ENCODE results near the gene IQGAP2. TPM values are rescaled to one million over a fixed set of nuclear protein-coding genes. Genes with fewer than 3 reads are reported as not detected.

The IQGAP2 gene
- total RNA-seq, 4 donors from 2014 or later: 46.8 to 121 (median 97.0) TPM

DNA sequence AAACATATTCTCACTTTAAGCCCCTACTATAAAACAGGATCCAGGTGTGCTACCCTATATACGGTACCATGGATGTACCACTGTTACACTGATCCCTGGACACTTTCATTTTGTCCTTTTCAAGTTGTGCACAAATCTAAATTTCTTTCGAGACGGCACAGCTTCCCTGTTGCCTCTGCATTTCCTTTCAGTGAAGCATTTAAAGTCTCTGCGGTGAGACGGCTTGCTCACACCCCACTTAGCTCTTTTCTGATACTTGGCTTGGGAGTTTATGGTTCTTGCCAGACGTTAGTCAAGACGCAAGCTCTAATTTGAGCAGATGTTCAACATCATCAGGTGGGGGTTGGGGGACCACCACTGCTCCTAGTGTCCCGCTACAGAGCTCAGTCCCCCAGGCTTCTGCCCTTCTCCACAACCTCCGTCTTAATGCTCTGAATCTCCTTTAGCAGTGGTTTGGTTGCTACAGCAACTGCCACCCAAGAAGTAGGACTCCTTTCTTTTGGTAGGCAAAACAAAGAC, 204.3 kb downstream of the IQGAP2 start:
- H3K4me1 ChIP-seq: peaks cover 0 to 15% (median 0%) of the 10 kb centered on the region in 4 donors
- DNase-seq: no peak
- 53 to 58% methylated on average over 3 to 9 of the region's 9 CpGs for WGBS, 2 donors (ENCODE audit: low coverage in 1 of 2)
- intact Hi-C loops (cut with DNase I; ENCODE audit: low total_unique reads) (loop anchor here (10.0 kb wide), 1 partner anchor 167 kb away; no protein-coding TSS in a partner anchor), in situ Hi-C loops (cut with MboI; ENCODE audit: low pct_ligation_motif_present in 1 of 4, low pct_unique_long_range_greater_than_20kb in 1 of 4, low sequenced_read_pairs in 3 of 4) (loop anchor here in 3 of 4 donors (10.0 to 25.0 kb wide), 2 partner anchors 167 to 405 kb away; no protein-coding TSS in a partner anchor)
- no peak for TF ChIP-seq EP300 (IDR thresholded peaks at IDR 0.05; ENCODE audit: low read depth)
- peak overlapping the region in 1 of 4 donors; percentile 48 for H3K27ac ChIP-seq
- H3K9me3 ChIP-seq: no peaks in the 10 kb centered on the region
- no peaks in the 10 kb centered on the region for H3K27me3 ChIP-seq
- peaks cover 0 to 3% (median 0%) of the 10 kb centered on the region in 4 donors for H3K36me3 ChIP-seq
- H3K4me3 ChIP-seq: no peak overlapping the region

DNA sequence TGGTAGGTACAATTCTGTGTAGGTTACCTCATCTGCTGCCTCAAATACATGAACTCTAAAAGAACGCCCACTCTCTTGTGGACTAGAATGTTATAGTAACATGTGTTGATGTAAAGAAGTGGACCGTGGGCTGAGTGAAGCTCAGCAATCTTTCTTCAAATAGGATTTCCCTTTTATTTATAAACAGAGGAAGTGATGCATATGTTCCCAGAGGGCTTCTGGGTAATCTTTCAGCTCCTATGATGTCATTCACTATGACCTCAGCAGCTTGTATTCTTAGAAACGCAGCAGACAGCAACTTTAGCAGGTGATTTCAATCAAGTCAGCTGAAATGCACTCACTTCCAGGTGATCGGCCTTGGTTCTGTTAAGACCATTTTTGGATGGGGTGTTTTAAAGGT, 205.7 kb downstream of the IQGAP2 start:
- DNase-seq: no peak
- TF ChIP-seq POLR2A (IDR thresholded peaks at IDR 0.05) (no peak), EP300 (IDR thresholded peaks at IDR 0.05; ENCODE audit: low read depth) (no peak), CTCF (IDR thresholded peaks at IDR 0.05) (no peak), POLR2AphosphoS5 (IDR thresholded peaks at IDR 0.05) (no peak)
- in situ Hi-C loops (cut with MboI; ENCODE audit: low pct_ligation_motif_present in 1 of 4, low pct_unique_long_range_greater_than_20kb in 1 of 4, low sequenced_read_pairs in 3 of 4): loop anchor here in 3 of 4 donors (10.0 to 25.0 kb wide), 2 partner anchors 166 to 403 kb away; no protein-coding TSS in a partner anchor
- no peak overlapping the region for H3K27ac ChIP-seq
- H3K4me3 ChIP-seq: no peak overlapping the region
- intact Hi-C loops (cut with DNase I; ENCODE audit: low total_unique reads): loop anchor here (10.0 kb wide), 1 partner anchor 166 kb away; no protein-coding TSS in a partner anchor
- no peaks in the 10 kb centered on the region for H3K27me3 ChIP-seq
- H3K4me1 ChIP-seq: peaks cover 0 to 15% (median 0%) of the 10 kb centered on the region in 4 donors
- H3K9me3 ChIP-seq: no peaks in the 10 kb centered on the region
- 65 to 83% methylated on average over 2 to 4 of the region's 4 CpGs for WGBS, 2 donors (ENCODE audit: low coverage in 1 of 2)
- peaks cover 0 to 3% (median 0%) of the 10 kb centered on the region in 4 donors for H3K36me3 ChIP-seq

DNA sequence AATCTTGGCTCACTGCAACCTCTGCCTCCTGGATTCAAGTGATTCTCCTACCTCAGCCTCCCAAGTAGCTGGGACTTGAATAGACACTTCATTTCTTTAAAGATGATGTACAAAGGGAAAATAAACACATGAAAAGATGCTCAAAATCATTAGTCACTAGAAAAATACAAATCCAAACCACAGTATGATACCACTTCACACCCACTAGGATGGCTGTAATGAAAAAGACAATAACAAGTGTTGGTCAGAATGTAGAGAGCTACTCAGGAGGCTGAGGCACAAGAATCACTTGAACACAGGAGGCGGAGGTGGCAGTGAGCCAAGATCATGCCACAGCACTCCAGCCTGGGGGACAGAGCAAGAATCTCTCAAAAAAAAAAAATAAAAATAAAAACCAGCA, 207.1 kb downstream of the IQGAP2 start:
- Histone ChIP-seq H3K9me3 (no peaks in the 10 kb centered on the region), H3K27ac (no peak overlapping the region), H3K36me3 (peaks cover 0 to 3% (median 0%) of the 10 kb centered on the region in 4 donors), H3K27me3 (no peaks in the 10 kb centered on the region), H3K4me1 (peaks cover 0 to 8% (median 0%) of the 10 kb centered on the region in 4 donors), H3K4me3 (no peak overlapping the region)
- 81 to 100% methylated on average over 1 of the region's 1 CpG for WGBS, 2 donors (ENCODE audit: low coverage in 1 of 2)
- no peak for DNase-seq
- intact Hi-C loops (cut with DNase I; ENCODE audit: low total_unique reads): no loop called here
- TF ChIP-seq POLR2AphosphoS5 (IDR thresholded peaks at IDR 0.05) (no peak), EP300 (IDR thresholded peaks at IDR 0.05; ENCODE audit: low read depth) (no peak), CTCF (IDR thresholded peaks at IDR 0.05) (no peak)
- in situ Hi-C loops (cut with MboI; ENCODE audit: low pct_ligation_motif_present in 1 of 4, low pct_unique_long_range_greater_than_20kb in 1 of 4, low sequenced_read_pairs in 3 of 4): loop anchor here in 1 of 4 donors (25.0 kb wide), 1 partner anchor 402 kb away; no protein-coding TSS in a partner anchor

DNA sequence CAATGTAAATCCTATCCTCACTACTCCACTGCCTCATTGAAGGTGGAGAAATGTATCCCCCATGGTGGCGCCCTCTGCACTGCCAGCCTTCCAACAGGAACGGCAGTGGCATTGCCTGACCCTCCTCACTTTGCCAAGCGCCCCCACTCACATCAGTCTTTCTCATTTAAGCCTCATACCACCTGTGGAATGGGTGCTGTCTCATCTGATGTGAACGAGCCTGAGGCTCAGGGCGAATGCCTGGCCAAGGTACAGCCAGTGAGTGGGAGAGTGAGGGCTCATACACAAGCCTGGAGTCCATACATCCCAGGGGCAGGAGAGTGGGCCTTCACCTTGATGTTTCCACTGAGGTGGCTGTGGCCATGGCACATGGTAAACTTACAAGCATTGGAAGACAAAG, 209.9 kb downstream of the IQGAP2 start:
- TF ChIP-seq CTCF (IDR thresholded peaks at IDR 0.05) (no peak), EP300 (IDR thresholded peaks at IDR 0.05; ENCODE audit: low read depth) (no peak), POLR2A (IDR thresholded peaks at IDR 0.05) (no peak), POLR2AphosphoS5 (IDR thresholded peaks at IDR 0.05) (no peak)
- WGBS, 2 donors (ENCODE audit: low coverage in 1 of 2): 76 to 89% methylated on average over 3 to 5 of the region's 5 CpGs
- H3K9me3 ChIP-seq: no peaks in the 10 kb centered on the region
- intact Hi-C loops (cut with DNase I; ENCODE audit: low total_unique reads) (no loop called here), in situ Hi-C loops (cut with MboI; ENCODE audit: low pct_ligation_motif_present in 1 of 4, low pct_unique_long_range_greater_than_20kb in 1 of 4, low sequenced_read_pairs in 3 of 4) (loop anchor here in 1 of 4 donors (25.0 kb wide), 1 partner anchor 399 kb away; no protein-coding TSS in a partner anchor)
- DNase-seq: no peak
- no peaks in the 10 kb centered on the region for H3K4me1 ChIP-seq
- H3K36me3 ChIP-seq: no peaks in the 10 kb centered on the region
- no peaks in the 10 kb centered on the region for H3K27me3 ChIP-seq
- no peak overlapping the region for H3K27ac ChIP-seq
- no peak overlapping the region for H3K4me3 ChIP-seq

All from transverse colon (tissue), 4 donors.